H1 (cell line): ENCODE results near the gene SPHKAP. TPM values are rescaled to one million over a fixed set of nuclear protein-coding genes. Genes with fewer than 3 reads are reported as not detected.
A peak's percentile ranks its signal among the peaks of the same experiment; 100 is the strongest.

Experiments
- CTCF ChIA-PET: fragments of 300-600 bp; sonication (Branson Sonifier 250); formaldehyde crosslinking; loops from one replicate; lab custom pipeline; 2021; ENCODE audit not compliant: partially characterized antibody; lab: Charles Lee
- POLR2A ChIA-PET: fragments of 300-600 bp; sonication (Branson Sonifier 250); formaldehyde crosslinking; loops from one replicate; lab custom pipeline; 2021; ENCODE audit warnings: inconsistent platforms; ENCODE audit not compliant: partially characterized antibody; lab: Charles Lee
- DNase-seq, 2 experiments: peaks; one replicate each; pipeline versions ENCODE4 v3.0.0 to v3.0.0-alpha.2; 2010 to 2022; ENCODE audit warnings: low spot score in 2 of 2, low read depth in 1 of 2, mixed read lengths in 1 of 2
- FAIRE-seq: peaks from 2 replicates; lab custom pipeline; 2011; peaks lifted over from hg19 to GRCh38; lab: Jason Lieb, UNC
- H2AFZ ChIP-seq: 2 replicates; pipeline ENCODE4 v1.8.1; 2012; ENCODE audit warnings: low read length, inconsistent platforms
- H2AK5ac ChIP-seq: 2 replicates; pipeline ENCODE4 v1.6.1; 2013; ENCODE audit warnings: low read depth, low read length
- H2BK120ac ChIP-seq: replicated peaks from 2 replicates; pipeline ENCODE3; 2013; ENCODE audit warnings: low read depth, low read length, inconsistent platforms
- H2BK12ac ChIP-seq: 2 replicates; pipeline ENCODE4 v1.6.1; 2013; ENCODE audit warnings: low read depth, low read length
- H2BK15ac ChIP-seq: 2 replicates; pipeline ENCODE4 v1.6.1; 2013; ENCODE audit warnings: low read length
- H2BK20ac ChIP-seq: 2 replicates; pipeline ENCODE4 v1.6.1; 2013; ENCODE audit warnings: low read length
- H2BK5ac ChIP-seq: 2 replicates; pipeline ENCODE4 v1.6.1; 2013; ENCODE audit warnings: low read depth, low read length
- H3K14ac ChIP-seq: 2 replicates; pipeline ENCODE4 v1.6.1; 2013; ENCODE audit warnings: inconsistent platforms; ENCODE audit not compliant: insufficient read length
- H3K18ac ChIP-seq: 2 replicates; pipeline ENCODE4 v1.6.1; 2013; ENCODE audit warnings: low read length; ENCODE audit errors: extremely low read depth
- H3K23ac ChIP-seq: 2 replicates; pipeline ENCODE4 v1.6.1; 2013; ENCODE audit warnings: inconsistent platforms; ENCODE audit not compliant: insufficient read length
- H3K23me2 ChIP-seq: 2 replicates; pipeline ENCODE4 v1.6.1; 2013; ENCODE audit warnings: low read depth, low read length
- H3K27ac ChIP-seq: 2 replicates; pipeline ENCODE4 v1.6.1; 2011; ENCODE audit warnings: low read depth, low read length, inconsistent platforms
- H3K27me3 ChIP-seq, 4 experiments: replicated peaks in 1 of 4; 1 replicate in 1 of 4; 2 replicates in 3 of 4; pipeline versions ENCODE4 v1.6.1 to v1.8.1; 2011 to 2013; ENCODE audit warnings: low read length in 3 of 4, mild to moderate bottlenecking in 3 of 4, inconsistent platforms in 2 of 4, mixed read lengths in 2 of 4, moderate library complexity in 1 of 4; ENCODE audit not compliant: control insufficient read depth in 3 of 4, insufficient read depth in 3 of 4; ENCODE audit errors: extremely low read depth in 1 of 4
- H3K36me3 ChIP-seq, 4 experiments: 2 replicates each; pipeline versions ENCODE4 v1.6.1 to v1.8.1; 2011 to 2013; ENCODE audit warnings: mild to moderate bottlenecking in 4 of 4, low read length in 3 of 4, moderate library complexity in 2 of 4, control low read depth in 1 of 4, inconsistent platforms in 1 of 4; ENCODE audit not compliant: insufficient read depth in 4 of 4, control insufficient read depth in 2 of 4
- H3K4ac ChIP-seq: replicated peaks from 2 replicates; pipeline ENCODE3; 2013; ENCODE audit warnings: low read length, low read depth, mixed read lengths, inconsistent platforms; ENCODE audit not compliant: insufficient read length
- H3K4me1 ChIP-seq, 4 experiments: replicated peaks in 1 of 4; 1 replicate in 1 of 4; 2 replicates in 3 of 4; pipeline versions ENCODE4 v1.6.1 to v1.8.1; 2011 to 2013; ENCODE audit warnings: low read length in 3 of 4, inconsistent platforms in 2 of 4, mixed read lengths in 1 of 4; ENCODE audit not compliant: insufficient read depth in 4 of 4, control insufficient read depth in 3 of 4
- H3K4me2 ChIP-seq, 2 experiments: 2 replicates each; pipeline versions ENCODE4 v1.6.1 to v1.8.1; 2011 to 2013; ENCODE audit warnings: low read depth in 2 of 2, low read length in 2 of 2, control low read depth in 1 of 2, inconsistent platforms in 1 of 2, mild to moderate bottlenecking in 1 of 2; ENCODE audit not compliant: insufficient read depth in 1 of 2
- H3K4me3 ChIP-seq, 4 experiments: fragments of 200-600, 300-600 bp in 1 of 4; sonication (generic), shearing (Covaris generic), sonication (Bioruptor Twin) in 1 of 4; 2 replicates each; pipeline versions ENCODE4 v1.5.1 to v1.8.1; 2011 to 2016; ENCODE audit warnings: low read length in 4 of 4, low read depth in 3 of 4, control low read depth in 2 of 4, inconsistent platforms in 2 of 4, mild to moderate bottlenecking in 2 of 4, mixed read lengths in 1 of 4, moderate library complexity in 1 of 4; ENCODE audit not compliant: insufficient read depth in 2 of 4; ENCODE audit errors: extremely low read depth in 1 of 4
- H3K56ac ChIP-seq: replicated peaks from 2 replicates; pipeline ENCODE3; 2013; ENCODE audit warnings: low read depth, mild to moderate bottlenecking, mixed read lengths, low read length, inconsistent platforms; ENCODE audit not compliant: insufficient read length
- H3K79me1 ChIP-seq: 2 replicates; pipeline ENCODE4 v1.6.1; 2013; ENCODE audit warnings: low read depth, low read length, control low read depth
- H3K79me2 ChIP-seq, 2 experiments: 2 replicates each; pipeline versions ENCODE4 v1.6.1 to v1.8.1; 2012 to 2013; ENCODE audit warnings: low read length in 2 of 2, mild to moderate bottlenecking in 2 of 2, inconsistent platforms in 1 of 2; ENCODE audit not compliant: insufficient read depth in 2 of 2, control insufficient read depth in 1 of 2
- H3K9ac ChIP-seq, 4 experiments: replicated peaks in 1 of 4; 1 replicate in 1 of 4; 2 replicates in 3 of 4; pipeline versions ENCODE4 v1.6.1 to v1.8.1; 2011 to 2013; ENCODE audit warnings: low read depth in 3 of 4, low read length in 3 of 4, control low read depth in 2 of 4, mild to moderate bottlenecking in 2 of 4, moderate library complexity in 2 of 4, inconsistent platforms in 1 of 4; ENCODE audit errors: extremely low read depth in 1 of 4
- H3K9me3 ChIP-seq, 2 experiments: 2 replicates each; pipeline versions ENCODE4 v1.6.1 to v1.8.1; 2012 to 2013; ENCODE audit warnings: mild to moderate bottlenecking in 2 of 2, moderate library complexity in 2 of 2, control low read depth in 1 of 2, inconsistent platforms in 1 of 2, low read depth in 1 of 2, low read length in 1 of 2, mixed read lengths in 1 of 2; ENCODE audit not compliant: insufficient read depth in 2 of 2
- H4K20me1 ChIP-seq, 2 experiments: replicated peaks in 1 of 2; 2 replicates each; pipeline versions ENCODE3 to v1.8.1; 2011 to 2013; ENCODE audit warnings: inconsistent platforms in 2 of 2, low read length in 2 of 2, mild to moderate bottlenecking in 1 of 2; ENCODE audit not compliant: insufficient read depth in 2 of 2, control insufficient read depth in 1 of 2
- H4K5ac ChIP-seq: 2 replicates; pipeline ENCODE4 v1.6.1; 2013; ENCODE audit warnings: low read length, low read depth, mixed read lengths, inconsistent platforms; ENCODE audit not compliant: insufficient read length
- H4K8ac ChIP-seq: 2 replicates; pipeline ENCODE4 v1.8.0; 2013; ENCODE audit warnings: mild to moderate bottlenecking, moderate library complexity, low read length, inconsistent platforms; ENCODE audit not compliant: insufficient read depth; ENCODE audit errors: extremely low read depth
- H4K91ac ChIP-seq: replicated peaks from 2 replicates; pipeline ENCODE3; 2013; ENCODE audit warnings: low read length, mixed read lengths, inconsistent platforms; ENCODE audit not compliant: insufficient read length
- CBX8 ChIP-seq: fragments of 300-800, 300-1000 bp; sonication (generic); IDR thresholded peaks from 2 replicates; pipeline ENCODE4 v1.7.1; 2016; ENCODE audit warnings: low read depth, low read length, borderline replicate concordance
- CEBPB ChIP-seq: IDR thresholded peaks from 2 replicates; pipeline ENCODE4 v1.6.1; 2012; ENCODE audit warnings: low read depth, low read length
- CTBP2 ChIP-seq: IDR thresholded peaks from 2 replicates; pipeline ENCODE4 v1.7.0; 2011; ENCODE audit warnings: borderline replicate concordance, mild to moderate bottlenecking, moderate library complexity, mixed read lengths, low read length; ENCODE audit not compliant: insufficient read depth, insufficient read length
- EP300 ChIP-seq, 2 experiments: IDR thresholded peaks; 1 replicate in 1 of 2; 2 replicates in 1 of 2; pipeline ENCODE4 v1.6.1; 2011 to 2012; ENCODE audit warnings: low read depth in 2 of 2, low read length in 2 of 2, mild to moderate bottlenecking in 2 of 2, borderline replicate concordance in 1 of 2, inconsistent platforms in 1 of 2, moderate library complexity in 1 of 2
- GTF2F1 ChIP-seq: IDR thresholded peaks from 2 replicates; pipeline ENCODE4 v1.6.1; 2012; ENCODE audit warnings: low read depth, low read length, improper control_type of control experiment, borderline replicate concordance
- KDM4A ChIP-seq: IDR thresholded peaks from one replicate; pipeline ENCODE4 v1.7.1; 2012; ENCODE audit warnings: low read depth, mild to moderate bottlenecking, moderate library complexity, low read length, inconsistent platforms; ENCODE audit not compliant: severe bottlenecking
- POLR2AphosphoS5 ChIP-seq: IDR thresholded peaks from 2 replicates; pipeline ENCODE4 v1.6.1; 2011; ENCODE audit warnings: low read depth, low read length
- SIN3A ChIP-seq, 2 experiments: IDR thresholded peaks in 1 of 2; conservative IDR thresholded peaks in 1 of 2; 2 replicates each; pipeline ENCODE4 v1.6.1; 2011 to 2012; ENCODE audit warnings: low read length in 2 of 2, improper control_type of control experiment in 1 of 2, low read depth in 1 of 2, mild to moderate bottlenecking in 1 of 2
- SP1 ChIP-seq: IDR thresholded peaks from 2 replicates; pipeline ENCODE4 v1.6.1; 2011; ENCODE audit warnings: low read depth, low read length
- SRF ChIP-seq: IDR thresholded peaks from 2 replicates; pipeline ENCODE4 v1.6.1; 2011; ENCODE audit warnings: mild to moderate bottlenecking, low read depth, low read length, moderate library complexity
- TEAD4 ChIP-seq: IDR thresholded peaks from 2 replicates; pipeline ENCODE4 v1.6.1; 2012; ENCODE audit warnings: low read depth, low read length, inconsistent platforms, mixed read lengths
- WGBS, 2 experiments: shearing (Covaris generic) in 1 of 2; methylation state at CpG; one replicate each; pipeline versions ENCODE4 v1.1.6 to v1.1.7; 2013 to 2015; ENCODE audit warnings: low lambda C conversion rate in 2 of 2, mixed read lengths in 2 of 2, inconsistent platforms in 1 of 2, low coverage in 1 of 2, missing lambda C conversion rate in 1 of 2; ENCODE audit not compliant: insufficient replicate concordance in 2 of 2, insufficient coverage in 1 of 2, insufficient read length in 1 of 2; ENCODE audit errors: extremely low coverage in 1 of 2, missing lambda C conversion rate in 1 of 2; 5-methylcytosine and 5-hydroxymethylcytosine counted together
- polyA plus RNA-seq, 7 experiments: library from polyadenylated mRNA; depleted of rRNA in 3 of 7; stranded (reverse) in 5 of 7; unstranded in 2 of 7; fragments of >200 nt in 5 of 7; fragments of 200-250 nt in 2 of 7; gene quantifications; 1 replicate in 5 of 7; 2 replicates in 1 of 7; 4 replicates in 1 of 7; pipeline versions ENCODE4 v1.2.1 to v1.2.3, GENCODE V29; 2011 to 2013; ENCODE audit warnings: missing spikeins in 2 of 7, mixed read lengths in 2 of 7
- total RNA-seq: library from RNA; stranded (reverse); fragmentation: NEBNext Ultra II Directional; extraction: Animal tissue kit (Norgen Biotek cat#: 25700); gene quantifications from 2 replicates; pipeline ENCODE4 v1.2.1, GENCODE V29; 2021
- TF ChIP-seq, protein P1 (sequence below): IDR thresholded peaks from 2 replicates; pipeline ENCODE4 v1.6.1; 2011; ENCODE audit warnings: low read depth, mild to moderate bottlenecking, low read length; ENCODE audit not compliant: insufficient read depth

The SPHKAP gene
- total and polyA plus RNA-seq, 2 of the 8 experiments (the other 6 are each of a cell fraction or from before 2014, with no cell fraction given), result 0.02 TPM; not detected in 1

DNA sequence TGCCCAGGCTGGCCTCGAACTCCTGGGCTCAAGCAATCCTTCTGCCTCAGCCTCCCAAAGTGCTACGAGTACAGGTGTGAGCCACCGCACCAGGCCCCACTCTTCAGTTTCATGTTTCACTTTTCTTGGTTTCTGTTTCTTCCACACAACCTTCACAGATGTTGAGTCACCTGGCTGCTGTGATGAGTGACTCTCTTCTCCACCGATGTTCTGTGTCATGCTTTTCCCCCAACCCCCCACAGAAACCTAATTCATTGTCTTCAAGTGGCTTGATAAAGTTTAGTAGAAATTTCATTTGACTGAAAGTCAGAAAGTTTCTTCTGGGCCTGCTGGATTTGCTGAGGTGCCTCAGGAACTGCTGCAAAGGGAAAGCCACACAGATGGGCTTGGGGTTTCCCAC is 78.5 kb downstream of the SPHKAP start:
- Histone ChIP-seq H3K56ac (no peak overlapping the region), H3K14ac (no peak overlapping the region), H2AK5ac (no peak overlapping the region), H3K27ac (no peak overlapping the region), H3K27me3 (no peaks in the 10 kb centered on the region), H3K9me3 (no peaks in the 10 kb centered on the region; a peak in 1 of 4 replicates), H3K18ac (no peak overlapping the region), H4K91ac (no peak overlapping the region), H3K79me2 (no peaks in the 10 kb centered on the region), H4K8ac (no peak overlapping the region), H3K36me3 (no peaks in the 10 kb centered on the region), H2BK12ac (no peak overlapping the region), H3K4ac (no peak overlapping the region), H3K23me2 (no peaks in the 10 kb centered on the region; the same call in 1 of the 2 replicates), H3K4me1 (no peaks in the 10 kb centered on the region; a peak in 1 of 7 replicates), H4K20me1 (no peaks in the 10 kb centered on the region), H3K79me1 (no peaks in the 10 kb centered on the region), H3K4me2 (no peak overlapping the region), H2BK120ac (no peak overlapping the region), H3K23ac (no peak overlapping the region), H3K4me3 (no peak overlapping the region), H4K5ac (no peak overlapping the region), H2AFZ (peak overlapping the region; percentile 73; the same call in 1 of the 2 replicates), H2BK20ac (no peak overlapping the region), H2BK15ac (no peak overlapping the region), H3K9ac (no peak overlapping the region), H2BK5ac (no peak overlapping the region)
- no peak for FAIRE-seq
- WGBS, 2 experiments, result 92% methylated on average over 4 of the region's 4 CpGs; no CpG with 5 or more reads in 1 of the 2 experiments
- ChIA-PET CTCF (no interaction called here), POLR2A (no interaction called here)
- TF ChIP-seq GTF2F1 (no peak), TEAD4 (no peak), EP300 (IDR thresholded peaks at IDR 0.05; ENCODE audit: borderline replicate concordance in 1 of 2, low read depth in 2 of 2, low read length in 2 of 2) (no peak), CEBPB (no peak), CBX8 (no peak), KDM4A (no peak), SRF (no peak), POLR2AphosphoS5 (no peak), SIN3A (conservative IDR thresholded peaks at IDR 0.05 in 1 of 2, IDR thresholded peaks at IDR 0.05 in 1 of 2; ENCODE audit: low read depth in 1 of 2, low read length in 2 of 2) (no peak), CTBP2 (no peak), SP1 (no peak)
- TF ChIP-seq, protein P1, sequence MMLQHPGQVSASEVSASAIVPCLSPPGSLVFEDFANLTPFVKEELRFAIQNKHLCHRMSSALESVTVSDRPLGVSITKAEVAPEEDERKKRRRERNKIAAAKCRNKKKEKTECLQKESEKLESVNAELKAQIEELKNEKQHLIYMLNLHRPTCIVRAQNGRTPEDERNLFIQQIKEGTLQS, result no peak
- no peak for DNase-seq
